GM12864 (cell line): ENCODE measurements around the gene MUC13.

ENCODE experiments used
- DNase-seq: peaks from one replicate; pipeline ENCODE4 v3.0.0-alpha.2; 2011; ENCODE audit warnings: low read depth
- H3K4me3 ChIP-seq: 2 replicates; pipeline ENCODE4 v1.5.1; 2011; ENCODE audit warnings: mild to moderate bottlenecking, low read depth, low read length, control low read depth
- CTCF ChIP-seq: IDR thresholded peaks from 2 replicates; pipeline ENCODE4 v1.5.1; 2011; ENCODE audit warnings: low read depth, mild to moderate bottlenecking, moderate library complexity, low read length, control low read depth, inconsistent platforms; ENCODE audit errors: missing control alignments

The MUC13 gene

GRCh38 chr3:124890573-124891190 lies 43.9 kb downstream of the MUC13 start:
- TF ChIP-seq CTCF = no peak
- H3K4me3 ChIP-seq = no peak overlapping the region
- no peak for DNase-seq

GRCh38 chr3:124888482-124889441 lies 45.8 kb downstream of the MUC13 start:
- TF ChIP-seq CTCF = no peak
- H3K4me3 ChIP-seq = no peak overlapping the region
- DNase-seq = no peak

- peak overlapping the region; percentile 53; the same call in 1 of the 2 replicates for H3K4me3 ChIP-seq
- no peak for TF ChIP-seq CTCF
- DNase-seq = no peak
Observed at GRCh38 chr3:124887932-124888298, 46.6 kb downstream of the MUC13 start.

GRCh38 chr3:124887177-124887931 lies 47.2 kb downstream of the MUC13 start, which contains the start of gene ITGB5:
Gene ITGB5, minus strand, starts transcription at chr3:124887365. Its CDS starts 365 bp downstream, at chr3:124887000.
- no peak for DNase-seq
- TF ChIP-seq CTCF = no peak
- H3K4me3 ChIP-seq = peak within 1 kb of the TSS; percentile 53

GRCh38 chr3:124886168-124887056 lies 48.1 kb downstream of the MUC13 start:
- TF ChIP-seq CTCF = no peak
- peak overlapping the region; percentile 53 for H3K4me3 ChIP-seq
- no peak for DNase-seq
